ENCODE data around the gene GKAP1.
"Not testable (repeated sequence)": the region's sequence is repeated elsewhere in the genome, so short reads cannot be mapped to it uniquely, and the experiment has no call there.

The GKAP1 gene

DNA sequence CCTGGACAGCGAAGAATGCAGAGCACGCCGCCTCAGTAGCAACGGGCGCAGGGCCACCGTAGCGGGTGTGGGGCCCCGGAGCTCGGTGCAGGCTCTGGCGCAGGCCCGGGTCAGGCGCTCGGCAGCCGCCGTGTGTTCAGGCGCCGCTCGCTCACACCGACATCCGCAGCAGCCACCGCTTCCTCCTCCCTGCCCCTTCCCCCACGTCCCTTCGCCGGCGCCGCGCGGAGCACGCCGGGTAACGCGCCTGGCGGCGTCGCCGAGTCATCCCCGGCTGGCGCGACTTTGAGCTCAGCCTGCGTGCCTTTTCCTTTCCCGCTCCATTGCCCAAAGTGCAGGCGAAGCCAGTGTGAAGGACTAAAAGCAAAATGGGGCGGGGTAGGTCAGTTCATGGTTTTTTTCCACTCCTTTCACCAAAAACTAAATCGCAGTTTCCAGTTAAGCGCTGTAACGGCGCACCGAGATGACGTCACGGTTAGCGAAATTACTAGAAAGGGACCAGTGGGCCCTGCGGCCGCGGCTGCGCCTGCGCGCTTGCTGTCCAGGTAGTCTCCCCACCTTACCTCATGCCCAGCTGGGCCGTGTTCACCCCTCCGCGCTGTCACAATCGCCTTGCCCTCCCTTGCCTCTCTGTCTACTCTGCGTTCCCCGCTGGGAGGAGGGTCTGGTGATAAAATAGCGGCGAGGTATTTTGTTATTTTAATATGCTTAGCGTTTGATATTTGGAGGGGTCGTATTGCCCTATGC lies 109.6 kb downstream of the GKAP1 start, which contains the start of gene UBQLN1:
Gene UBQLN1 (minus strand): TSS at position 191 of the 747 bp plus-strand sequence. CDS start 279 bp downstream, outside the sequence.
- no peak for TF ChIP-seq CTCF (IDR thresholded peaks at IDR 0.05; ENCODE audit: insufficient read depth, low read length, missing control alignments)
- H3K4me3 ChIP-seq (ENCODE audit: low read depth, low read length), result peak within 1 kb of the TSS; percentile 98
- ChIA-PET CTCF (interaction anchor here (0.7 to 5.3 kb wide), 6 partner anchors 26 to 272 kb away, joined by 3 to 20 read pairs (median 4); partner anchors contain the start of genes HNRNPK, IDNK and RMI1), POLR2A (interaction anchor here (0.6 to 1.2 kb wide), 6 partner anchors 8 to 364 kb away, joined by 3 to 4 read pairs (median 3); no protein-coding TSS in a partner anchor)
- DNase-seq (ENCODE audit: low read depth, low spot score), result peak; percentile 59

GRCh38 chr9:83707518-83707767 lies 110.1 kb downstream of the GKAP1 start:
- peak overlapping the region; percentile 98 for H3K4me3 ChIP-seq (ENCODE audit: low read depth, low read length)
- POLR2A ChIA-PET, result interaction anchor here (0.9 to 1.2 kb wide), 3 partner anchors 18 to 51 kb away, joined by 3 read pairs; no protein-coding TSS in a partner anchor
- TF ChIP-seq CTCF (IDR thresholded peaks at IDR 0.05; ENCODE audit: insufficient read depth, low read length, missing control alignments), result no peak
- DNase-seq (ENCODE audit: low read depth, low spot score), result no peak
- CTCF ChIA-PET, result interaction anchor here (0.6 to 5.3 kb wide), 4 partner anchors 58 to 273 kb away, joined by 3 to 20 read pairs (median 5); partner anchors contain the start of genes HNRNPK and RMI1

DNA sequence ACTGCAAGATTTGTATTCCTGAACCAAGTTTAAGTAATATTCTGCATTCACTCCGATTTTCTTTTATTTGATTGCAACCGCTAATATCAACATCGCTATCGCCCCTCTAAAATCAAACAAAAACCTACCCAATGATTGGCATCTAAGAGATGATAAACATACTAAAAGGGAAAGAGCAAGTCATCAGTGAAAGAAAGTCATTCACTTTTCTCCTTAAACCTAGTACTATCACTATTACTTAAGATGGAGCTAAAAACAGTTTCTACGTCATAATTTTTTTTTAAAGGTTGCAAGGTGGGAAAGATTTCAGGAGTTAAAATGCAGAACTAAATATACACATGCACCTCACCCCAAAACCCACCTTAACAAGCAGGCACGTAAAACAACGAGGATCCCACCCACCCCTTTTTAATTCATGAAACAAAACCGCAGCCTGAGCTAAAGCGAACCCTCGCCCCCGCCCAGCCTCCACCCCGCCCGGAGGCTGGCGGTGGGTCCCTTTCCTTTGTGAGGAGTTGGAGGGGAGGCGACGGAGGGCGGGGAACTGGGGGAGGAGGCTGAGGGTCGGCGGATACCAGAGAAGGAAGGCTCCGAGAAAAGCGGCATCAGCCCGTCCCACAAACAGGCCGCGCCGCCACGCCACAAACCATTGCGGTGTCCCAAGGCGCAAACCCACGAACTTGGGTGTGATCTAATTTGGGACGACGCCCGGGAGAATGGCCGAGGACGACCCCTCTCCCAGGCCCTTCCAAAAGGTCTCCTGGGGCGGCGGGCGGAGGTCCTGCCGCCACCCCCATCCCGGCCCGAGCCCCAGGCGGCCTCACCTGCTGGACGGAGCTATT lies 110.7 kb downstream of the GKAP1 start:
- CTCF ChIA-PET, result interaction anchor here (0.6 to 1.9 kb wide), 3 partner anchors 57 to 273 kb away, joined by 3 to 7 read pairs (median 3); partner anchors contain the start of genes HNRNPK and RMI1

DNA sequence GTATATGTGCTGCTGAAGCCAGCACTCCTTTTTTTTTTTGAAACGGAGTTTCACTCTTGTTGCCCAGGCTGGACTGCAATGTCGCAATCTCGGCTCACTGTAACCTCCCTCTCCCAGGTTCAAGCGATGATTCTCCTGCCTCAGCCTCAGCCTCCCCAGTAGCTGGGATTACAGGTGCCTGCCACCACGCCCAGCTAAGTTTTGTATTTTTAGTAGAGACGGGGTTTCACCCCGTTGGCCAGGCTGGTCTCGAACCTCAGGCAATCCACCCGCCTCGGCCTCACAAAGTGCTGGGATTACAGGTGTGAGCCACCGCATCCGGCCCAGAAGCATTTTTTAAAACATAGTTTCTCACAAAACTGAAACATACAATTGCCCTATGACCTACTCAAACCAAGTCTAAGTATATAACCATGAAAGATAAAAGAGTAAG lies 112.3 kb downstream of the GKAP1 start:
- CTCF ChIA-PET, result not testable (repeated sequence)

More for the DNA sequence above, 110.7 kb downstream of the GKAP1 start:
- TF ChIP-seq CTCF (IDR thresholded peaks at IDR 0.05; ENCODE audit: insufficient read depth, low read length, missing control alignments), result no peak
- POLR2A ChIA-PET, result interaction anchor here (0.9 to 1.2 kb wide), 3 partner anchors 18 to 51 kb away, joined by 3 read pairs; no protein-coding TSS in a partner anchor
- H3K4me3 ChIP-seq (ENCODE audit: low read depth, low read length), result peak overlapping the region; percentile 98
- no peak for DNase-seq (ENCODE audit: low read depth, low spot score)

DNA sequence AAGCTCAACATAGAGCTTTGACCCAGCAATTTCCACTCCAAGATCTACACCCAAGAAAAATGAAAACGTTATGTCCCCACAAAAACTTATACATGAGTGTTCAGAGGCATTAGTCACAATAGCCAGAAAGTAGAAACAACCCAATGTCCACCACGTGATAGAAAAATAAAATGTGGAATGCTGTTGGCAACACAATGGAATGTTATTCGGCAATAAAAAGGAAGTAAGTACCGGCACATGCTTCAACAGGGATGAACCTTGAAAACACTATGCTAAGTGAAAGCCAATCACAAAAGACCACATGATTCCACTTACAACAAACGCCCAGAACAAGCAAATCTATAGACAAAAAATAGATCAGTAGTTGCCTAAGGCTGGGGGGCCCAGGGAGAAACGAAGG lies 115.8 kb downstream of the GKAP1 start:
- ChIA-PET CTCF (interaction anchor here (1.2 to 1.5 kb wide), 2 partner anchors 16 to 81 kb away, joined by 3 to 5 read pairs; no protein-coding TSS in a partner anchor), POLR2A (no interaction called here)
- H3K4me3 ChIP-seq (ENCODE audit: low read depth, low read length), result no peak overlapping the region
- peak; percentile 47 for DNase-seq (ENCODE audit: low read depth, low spot score)
- TF ChIP-seq CTCF (IDR thresholded peaks at IDR 0.05; ENCODE audit: insufficient read depth, low read length, missing control alignments), result no peak

More for the DNA sequence above, 112.3 kb downstream of the GKAP1 start:
- H3K4me3 ChIP-seq (ENCODE audit: low read depth, low read length); POLR2A ChIA-PET; DNase-seq (ENCODE audit: low read depth, low spot score): not testable (repeated sequence)

DNA sequence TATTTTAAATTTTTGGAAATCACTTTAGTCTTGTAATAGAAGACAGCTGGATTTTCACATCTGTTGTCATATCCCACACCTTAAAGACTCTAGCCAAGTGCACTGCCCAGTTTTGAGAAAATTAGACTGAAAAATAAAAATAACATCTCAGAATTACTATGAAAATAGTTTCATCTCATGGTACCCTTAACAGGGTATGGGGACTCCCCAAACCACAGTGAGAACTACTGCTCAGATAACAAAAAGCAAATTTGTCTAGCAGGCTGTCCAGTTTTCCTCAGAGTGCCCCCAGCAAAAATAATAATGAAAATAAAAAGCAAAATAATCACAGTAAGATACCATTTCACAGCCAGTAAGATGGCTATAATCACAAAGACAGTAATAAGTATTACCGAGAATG lies 116.3 kb downstream of the GKAP1 start:
- CTCF ChIA-PET, result interaction anchor here (1.2 to 1.5 kb wide), 2 partner anchors 16 to 81 kb away, joined by 3 to 5 read pairs; no protein-coding TSS in a partner anchor
- POLR2A ChIA-PET, result no interaction called here
- no peak for DNase-seq (ENCODE audit: low read depth, low spot score)
- no peak overlapping the region for H3K4me3 ChIP-seq (ENCODE audit: low read depth, low read length)
- no peak for TF ChIP-seq CTCF (IDR thresholded peaks at IDR 0.05; ENCODE audit: insufficient read depth, low read length, missing control alignments)

Data from AG04449 (cell line).